Body of pancreas (tissue), 4 donors: ENCODE results near the gene MUC5AC. TPM values are rescaled to one million over a fixed set of nuclear protein-coding genes. Genes with fewer than 3 reads are reported as not detected.
"Not testable (repeated sequence)": the region's sequence is repeated elsewhere in the genome, so short reads cannot be mapped to it uniquely, and the experiment has no call there.

Source experiments
- ATAC-seq: fragments of 150-250 bp; one replicate; pipeline ENCODE4 v1.9.1; 2016
- DNase-seq, 4 donors: peaks; one replicate each; pipeline ENCODE4 v3.0.0-alpha.2; 2019
- H3K27ac ChIP-seq, 4 donors: fragments of 200-600 bp; sonication (generic); 1 replicate in 3 of 4; 2 replicates in 1 of 4; pipeline versions ENCODE4 v1.5.1 to v1.6.1; 2016 to 2019; ENCODE audit warnings: mild to moderate bottlenecking in 1 of 4, mixed read lengths in 1 of 4, moderate library complexity in 1 of 4
- H3K27me3 ChIP-seq, 2 donors: fragments of 200-600 bp; sonication (generic); one replicate each; pipeline ENCODE4 v1.6.0; 2016; ENCODE audit warnings: mild to moderate bottlenecking in 1 of 2
- H3K36me3 ChIP-seq, 2 donors: fragments of 200-600 bp; sonication (generic); replicated peaks in 1 of 2; 2 replicates each; pipeline ENCODE4 v1.5.1; 2016; ENCODE audit warnings: low read depth in 2 of 2; ENCODE audit not compliant: insufficient read depth in 1 of 2
- H3K4me1 ChIP-seq: fragments of 200-600 bp; sonication (generic); one replicate; pipeline ENCODE4 v1.6.0; 2016
- H3K4me3 ChIP-seq, 2 donors: fragments of 200-600 bp; sonication (generic); 1 replicate in 1 of 2; 2 replicates in 1 of 2; pipeline ENCODE4 v1.5.1; 2016 to 2019
- H3K9me3 ChIP-seq, 3 donors: fragments of 200-600 bp; sonication (generic); 1 replicate in 2 of 3; 2 replicates in 1 of 3; pipeline ENCODE4 v1.5.1; 2016
- POLR2A ChIP-seq, 3 donors: fragments of 450-650 bp; IDR thresholded peaks; one replicate each; pipeline ENCODE4 v1.6.1; 2016; ENCODE audit warnings: antibody characterized with exemption in 3 of 3, mild to moderate bottlenecking in 2 of 3
- WGBS, 2 donors: methylation state at CpG; one replicate each; pipeline ENCODE4 v1.1.5; 2017; 5-methylcytosine and 5-hydroxymethylcytosine counted together
- intact Hi-C: fragments of 100-400 bp; cut with DNase I; formaldehyde crosslinking; loops from one replicate; pipeline ENCODE4 v1.15.1; 2023
- total RNA-seq, 2 donors: library from RNA; depleted of rRNA; stranded (reverse); fragments of >200 nt; gene quantifications; one replicate each; pipeline ENCODE4 v1.1.0, GENCODE V29; 2016
- TF ChIP-seq, protein P1 (sequence below), 7 experiments: fragments of 450-650 bp in 4 of 7; fragments of 200-600 bp in 3 of 7; sonication (generic) in 3 of 7; IDR thresholded peaks; one replicate each; pipeline ENCODE4 v1.5.1; 2016 to 2019; ENCODE audit warnings: antibody characterized with exemption in 7 of 7

The MUC5AC gene
- total RNA-seq, 2 donors from 2014 or later = under 0.01 to 1.8 TPM

DNA sequence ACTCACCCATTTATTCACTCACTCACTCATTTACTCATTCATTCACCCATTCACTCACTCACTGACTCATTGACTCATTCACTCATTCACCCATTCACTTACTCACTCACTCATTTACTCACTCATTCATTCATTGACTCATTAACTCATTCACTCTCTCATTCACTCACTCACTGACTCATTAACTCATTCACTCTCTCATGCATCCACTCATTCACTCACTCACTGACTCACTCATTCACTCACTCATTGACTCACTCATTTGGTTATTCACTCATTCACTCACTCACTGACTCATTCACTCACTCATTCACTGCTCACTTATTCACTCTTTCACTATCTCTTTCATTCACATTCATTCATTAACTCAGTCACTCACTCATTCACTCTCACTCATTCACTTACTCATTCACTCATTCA, 2.5 kb upstream of the MUC5AC start:
- H3K4me1 ChIP-seq = no peaks in the 10 kb centered on the region
- no peaks in the 10 kb centered on the region for H3K9me3 ChIP-seq
- no peak overlapping the region for H3K4me3 ChIP-seq
- TF ChIP-seq, protein P1, sequence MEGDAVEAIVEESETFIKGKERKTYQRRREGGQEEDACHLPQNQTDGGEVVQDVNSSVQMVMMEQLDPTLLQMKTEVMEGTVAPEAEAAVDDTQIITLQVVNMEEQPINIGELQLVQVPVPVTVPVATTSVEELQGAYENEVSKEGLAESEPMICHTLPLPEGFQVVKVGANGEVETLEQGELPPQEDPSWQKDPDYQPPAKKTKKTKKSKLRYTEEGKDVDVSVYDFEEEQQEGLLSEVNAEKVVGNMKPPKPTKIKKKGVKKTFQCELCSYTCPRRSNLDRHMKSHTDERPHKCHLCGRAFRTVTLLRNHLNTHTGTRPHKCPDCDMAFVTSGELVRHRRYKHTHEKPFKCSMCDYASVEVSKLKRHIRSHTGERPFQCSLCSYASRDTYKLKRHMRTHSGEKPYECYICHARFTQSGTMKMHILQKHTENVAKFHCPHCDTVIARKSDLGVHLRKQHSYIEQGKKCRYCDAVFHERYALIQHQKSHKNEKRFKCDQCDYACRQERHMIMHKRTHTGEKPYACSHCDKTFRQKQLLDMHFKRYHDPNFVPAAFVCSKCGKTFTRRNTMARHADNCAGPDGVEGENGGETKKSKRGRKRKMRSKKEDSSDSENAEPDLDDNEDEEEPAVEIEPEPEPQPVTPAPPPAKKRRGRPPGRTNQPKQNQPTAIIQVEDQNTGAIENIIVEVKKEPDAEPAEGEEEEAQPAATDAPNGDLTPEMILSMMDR (IDR thresholded peaks at IDR 0.05) = no peak
- TF ChIP-seq POLR2A (IDR thresholded peaks at IDR 0.05) = no peak
- no peaks in the 10 kb centered on the region for H3K27me3 ChIP-seq
- ATAC-seq (no peak), DNase-seq (no peak)
- no peaks in the 10 kb centered on the region for H3K36me3 ChIP-seq
- no peak overlapping the region for H3K27ac ChIP-seq
- intact Hi-C loops = no loop called here

DNA sequence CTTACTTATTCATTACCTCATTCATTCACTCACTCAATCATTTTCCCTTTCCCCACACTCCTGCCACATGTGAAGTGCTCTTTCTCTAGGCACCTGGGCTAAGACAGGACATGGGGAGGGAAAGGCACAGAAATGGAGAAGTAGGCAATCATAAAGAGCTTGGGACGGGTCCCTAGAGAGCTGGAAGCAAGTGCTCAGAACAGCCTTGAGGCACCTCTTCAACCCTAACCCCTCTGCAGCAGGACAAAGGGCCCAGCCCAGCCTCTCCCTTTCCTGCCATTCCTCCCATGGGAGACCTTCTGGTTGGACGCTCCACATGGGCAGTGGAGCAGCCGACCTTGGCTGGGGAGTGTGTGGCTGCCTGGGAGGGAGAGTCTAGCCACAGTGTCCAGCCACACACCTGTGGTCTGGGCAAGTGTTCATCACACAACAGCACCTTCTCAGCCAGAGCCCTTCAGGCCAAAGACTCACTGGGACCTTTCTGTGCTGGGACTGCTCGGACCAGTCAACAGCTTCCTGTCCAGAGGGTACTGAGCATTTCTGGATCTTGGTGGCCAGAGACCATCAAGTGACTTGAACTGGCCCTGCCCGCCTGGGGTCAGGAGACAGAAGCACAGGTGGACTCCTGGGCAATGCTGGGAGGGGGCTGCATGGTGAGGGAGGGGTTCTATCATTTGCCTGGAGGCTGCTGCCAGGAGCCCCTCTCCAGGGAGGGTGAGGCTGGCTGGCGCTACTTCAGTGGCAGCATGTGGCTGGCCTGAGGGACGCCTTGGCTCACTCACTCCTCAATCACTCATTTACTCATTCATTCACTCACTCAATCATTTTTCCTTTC, 1.0 kb upstream of the MUC5AC start:
- Histone ChIP-seq H3K27me3 (no peaks in the 10 kb centered on the region), H3K4me1 (no peaks in the 10 kb centered on the region), H3K36me3 (no peaks in the 10 kb centered on the region), H3K9me3 (no peaks in the 10 kb centered on the region), H3K27ac (no peak overlapping the region), H3K4me3 (no peak overlapping the region)
- DNase-seq = no peak
- WGBS, 2 donors = 87 to 90% methylated on average over 5 to 7 of the region's 7 CpGs
- intact Hi-C loops = no loop called here
- TF ChIP-seq, protein P1 (IDR thresholded peaks at IDR 0.05) = no peak
- no peak for ATAC-seq

DNA sequence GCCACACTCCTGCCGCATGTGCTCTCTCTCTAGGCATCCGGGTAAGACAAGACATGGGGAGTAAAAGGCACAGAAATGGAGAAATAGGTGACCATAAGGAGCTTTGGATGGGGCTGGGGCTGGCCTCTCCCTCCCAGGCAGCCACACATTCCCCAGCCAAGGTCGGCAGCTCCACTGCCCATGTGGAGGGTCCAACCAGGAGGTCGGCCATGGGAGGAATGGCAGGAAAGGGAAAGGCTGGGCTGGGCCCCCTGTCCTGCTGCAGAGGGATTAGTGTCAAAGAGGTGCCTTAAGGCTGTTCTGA, 460 bp upstream of the MUC5AC start:
- no peak for DNase-seq

DNA sequence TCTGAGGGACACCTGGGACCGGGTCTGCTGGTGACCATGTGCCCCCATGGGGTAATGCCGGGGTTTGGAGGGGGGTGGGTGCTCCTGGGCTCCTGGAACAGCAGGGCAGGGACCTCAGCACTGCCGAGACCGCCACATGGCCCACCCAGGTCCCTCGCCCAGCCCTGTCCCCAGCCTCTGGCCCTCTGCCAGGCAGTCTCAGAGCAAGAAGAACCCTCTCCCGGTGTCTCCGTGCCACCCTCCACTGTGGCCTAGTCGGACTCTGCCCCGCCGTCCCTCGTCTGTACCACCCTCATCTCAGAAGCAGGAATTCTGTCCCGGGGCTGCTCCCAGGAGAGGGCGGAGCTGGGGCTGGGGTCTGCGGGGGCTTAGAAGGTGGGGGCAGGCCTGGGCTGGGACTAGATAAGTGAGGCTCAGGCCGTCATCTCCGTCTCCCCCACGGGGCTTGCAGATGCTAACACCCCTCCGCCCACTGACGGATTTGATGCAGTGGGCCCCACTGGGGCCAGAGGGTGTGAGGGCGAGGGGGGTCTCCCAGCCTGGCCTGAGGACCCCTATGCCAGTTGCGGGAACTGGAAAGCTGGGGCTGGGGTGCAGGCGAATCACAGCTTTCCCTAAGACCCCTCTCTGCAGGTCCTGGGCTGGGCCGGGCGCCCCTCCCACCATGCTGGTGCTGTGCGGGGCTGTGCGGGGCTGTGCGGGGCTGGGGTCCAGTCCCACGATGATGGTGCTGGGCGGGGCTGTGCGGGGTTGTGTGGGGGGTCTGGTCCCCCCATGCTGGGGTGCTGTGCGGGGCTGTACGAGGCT, 1.1 kb downstream of the MUC5AC start:
- Histone ChIP-seq H3K36me3 (no peaks in the 10 kb centered on the region), H3K27ac (no peak overlapping the region), H3K27me3 (no peaks in the 10 kb centered on the region), H3K9me3 (no peaks in the 10 kb centered on the region), H3K4me3 (no peak overlapping the region), H3K4me1 (no peaks in the 10 kb centered on the region)
- DNase-seq = no peak
- TF ChIP-seq, protein P1 (IDR thresholded peaks at IDR 0.05) = no peak
- TF ChIP-seq POLR2A (IDR thresholded peaks at IDR 0.05) = no peak
- ATAC-seq = no peak
- WGBS, 2 donors = 70 to 71% methylated on average over 9 to 29 of the region's 32 CpGs
- intact Hi-C loops = no loop called here

More for the DNA sequence above, 460 bp upstream of the MUC5AC start:
- H3K4me1 ChIP-seq = no peaks in the 10 kb centered on the region
- no peak overlapping the region for H3K4me3 ChIP-seq
- H3K9me3 ChIP-seq = no peaks in the 10 kb centered on the region
- no peak for ATAC-seq
- WGBS, 2 donors = 43 to 48% methylated on average over 4 of the region's 4 CpGs
- TF ChIP-seq POLR2A (IDR thresholded peaks at IDR 0.05) = no peak
- TF ChIP-seq, protein P1 (IDR thresholded peaks at IDR 0.05) = no peak
- no peaks in the 10 kb centered on the region for H3K36me3 ChIP-seq
- no peak overlapping the region for H3K27ac ChIP-seq
- H3K27me3 ChIP-seq = no peaks in the 10 kb centered on the region
- intact Hi-C loops = no loop called here

DNA sequence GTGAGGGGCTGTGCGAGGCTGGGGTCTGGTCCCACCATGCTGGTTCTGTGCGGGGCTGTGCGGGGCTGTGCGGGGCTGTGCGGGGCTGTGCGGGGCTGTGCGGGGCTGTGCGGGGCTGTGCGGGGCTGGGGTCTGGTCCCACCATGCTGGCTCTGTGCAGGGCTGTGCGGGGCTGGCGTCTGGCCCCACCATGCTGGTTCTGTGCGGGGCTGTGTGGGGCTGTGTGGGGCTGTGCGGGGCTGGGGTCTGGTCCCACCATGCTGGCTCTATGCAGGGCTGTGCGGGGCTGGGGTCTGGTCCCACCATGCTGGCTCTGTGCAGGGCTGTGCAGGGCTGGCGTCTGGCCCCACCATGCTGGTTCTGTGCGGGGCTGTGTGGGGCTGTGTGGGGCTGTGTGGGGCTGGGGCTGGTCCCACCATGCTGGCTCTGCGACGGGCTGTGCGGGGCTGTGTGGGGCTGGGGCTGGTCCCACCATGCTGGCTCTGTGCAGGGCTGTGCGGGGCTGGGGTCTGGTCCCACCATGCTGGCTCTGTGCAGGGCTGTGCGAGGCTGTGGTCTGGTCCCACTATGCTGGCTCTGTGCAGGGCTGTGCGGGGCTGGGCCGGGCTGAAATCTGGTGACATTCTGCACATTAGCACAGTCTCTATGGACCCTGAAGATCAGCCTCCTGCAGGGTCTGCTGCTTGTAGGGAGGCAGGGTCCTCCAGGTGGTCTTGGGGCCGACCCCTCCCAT, 1.9 kb downstream of the MUC5AC start:
- intact Hi-C loops, DNase-seq, H3K27me3 ChIP-seq, H3K9me3 ChIP-seq, H3K27ac ChIP-seq, H3K36me3 ChIP-seq, ATAC-seq, H3K4me3 ChIP-seq, H3K4me1 ChIP-seq: not testable (repeated sequence)
- 65% methylated on average over 11 of the region's 24 CpGs; no CpG with 5 or more reads in 1 of the 2 donors for WGBS, 2 donors
